Skeletal muscle satellite cell (primary cell): ENCODE measurements around the gene JSRP1.
A peak's percentile ranks its signal among the peaks of the same experiment; 100 is the strongest.

ENCODE experiments used
- H3K27me3 ChIP-seq: 2 replicates; pipeline ENCODE4 v1.7.0; 2013; ENCODE audit warnings: low read length; ENCODE audit not compliant: control insufficient read depth, insufficient read depth
- H3K36me3 ChIP-seq: 2 replicates; pipeline ENCODE4 v1.7.0; 2013; ENCODE audit warnings: mild to moderate bottlenecking, control low read depth, low read length; ENCODE audit not compliant: insufficient read depth
- H3K4me1 ChIP-seq: 2 replicates; pipeline ENCODE4 v1.7.0; 2013; ENCODE audit warnings: low read length; ENCODE audit not compliant: control insufficient read depth, insufficient read depth
- H3K4me2 ChIP-seq: 2 replicates; pipeline ENCODE4 v1.7.0; 2013; ENCODE audit warnings: mild to moderate bottlenecking, low read length
- H3K4me3 ChIP-seq: 2 replicates; pipeline ENCODE4 v1.7.0; 2013; ENCODE audit warnings: low read length
- H3K9ac ChIP-seq: 2 replicates; pipeline ENCODE4 v1.7.0; 2013; ENCODE audit warnings: mild to moderate bottlenecking, low read depth, low read length, moderate library complexity
- H3K9me3 ChIP-seq: replicated peaks from 2 replicates; pipeline ENCODE4 v1.7.0; 2013; ENCODE audit warnings: mild to moderate bottlenecking, control low read depth, low read length

The JSRP1 gene

GRCh38 chr19:2280633-2281264, 24.5 kb upstream of the JSRP1 start:
- Histone ChIP-seq H3K4me2 (no peak overlapping the region), H3K4me1 (peaks cover 14% of the 10 kb centered on the region), H3K9ac (no peak overlapping the region), H3K36me3 (peaks cover under 1% of the 10 kb centered on the region), H3K9me3 (no peaks in the 10 kb centered on the region), H3K27me3 (no peaks in the 10 kb centered on the region), H3K4me3 (no peak overlapping the region)

- peaks cover 14% of the 10 kb centered on the region for H3K36me3 ChIP-seq
- H3K9ac ChIP-seq, result no peak overlapping the region
- no peaks in the 10 kb centered on the region for H3K27me3 ChIP-seq
- H3K4me1 ChIP-seq, result peaks cover 30% of the 10 kb centered on the region
- H3K4me3 ChIP-seq, result no peak overlapping the region
- H3K9me3 ChIP-seq, result no peaks in the 10 kb centered on the region
- no peak overlapping the region for H3K4me2 ChIP-seq
Observed at GRCh38 chr19:2278459-2279158, 22.4 kb upstream of the JSRP1 start.

- Histone ChIP-seq H3K4me3 (no peak overlapping the region), H3K9ac (no peak overlapping the region), H3K4me2 (no peak overlapping the region), H3K4me1 (peaks cover 42% of the 10 kb centered on the region), H3K27me3 (no peaks in the 10 kb centered on the region), H3K9me3 (no peaks in the 10 kb centered on the region), H3K36me3 (peaks cover 25% of the 10 kb centered on the region)
Observed at GRCh38 chr19:2277138-2277537, 20.9 kb upstream of the JSRP1 start.

- Histone ChIP-seq H3K4me3 (no peak overlapping the region), H3K27me3 (no peaks in the 10 kb centered on the region), H3K9me3 (no peaks in the 10 kb centered on the region), H3K4me2 (no peak overlapping the region), H3K36me3 (peaks cover 30% of the 10 kb centered on the region), H3K9ac (no peak overlapping the region), H3K4me1 (peaks cover 41% of the 10 kb centered on the region)
Observed at GRCh38 chr19:2276429-2276986, 20.3 kb upstream of the JSRP1 start.

- Histone ChIP-seq H3K9me3 (no peaks in the 10 kb centered on the region), H3K4me3 (no peak overlapping the region), H3K4me1 (peaks cover 41% of the 10 kb centered on the region), H3K9ac (no peak overlapping the region), H3K4me2 (peak overlapping the region; percentile 38), H3K27me3 (no peaks in the 10 kb centered on the region), H3K36me3 (peaks cover 37% of the 10 kb centered on the region)
Observed at GRCh38 chr19:2275588-2276428, 19.6 kb upstream of the JSRP1 start.

GRCh38 chr19:2274931-2275535, 18.8 kb upstream of the JSRP1 start:
- Histone ChIP-seq H3K27me3 (no peaks in the 10 kb centered on the region), H3K9ac (no peak overlapping the region), H3K4me2 (peak overlapping the region; percentile 38), H3K36me3 (peaks cover 41% of the 10 kb centered on the region), H3K4me3 (no peak overlapping the region), H3K4me1 (peaks cover 41% of the 10 kb centered on the region), H3K9me3 (no peaks in the 10 kb centered on the region)

- H3K4me2 ChIP-seq, result peak overlapping the region; percentile 88
- no peaks in the 10 kb centered on the region for H3K27me3 ChIP-seq
- H3K4me1 ChIP-seq, result peaks cover 41% of the 10 kb centered on the region
- H3K9me3 ChIP-seq, result no peaks in the 10 kb centered on the region
- peaks cover 44% of the 10 kb centered on the region for H3K36me3 ChIP-seq
- peak overlapping the region; percentile 61 for H3K9ac ChIP-seq
- peak overlapping the region; percentile 40 for H3K4me3 ChIP-seq
Observed at GRCh38 chr19:2274185-2274711, 18.0 kb upstream of the JSRP1 start.

- Histone ChIP-seq H3K9me3 (no peaks in the 10 kb centered on the region), H3K9ac (peak overlapping the region; percentile 61), H3K27me3 (no peaks in the 10 kb centered on the region), H3K4me3 (peak overlapping the region; percentile 59), H3K4me2 (peak overlapping the region; percentile 88), H3K36me3 (peaks cover 44% of the 10 kb centered on the region), H3K4me1 (peaks cover 46% of the 10 kb centered on the region)
Observed at GRCh38 chr19:2273356-2274184, 17.4 kb upstream of the JSRP1 start.

- peaks cover 44% of the 10 kb centered on the region for H3K36me3 ChIP-seq
- no peaks in the 10 kb centered on the region for H3K9me3 ChIP-seq
- no peaks in the 10 kb centered on the region for H3K27me3 ChIP-seq
- peak overlapping the region; percentile 99 for H3K9ac ChIP-seq
- peak overlapping the region; percentile 100 for H3K4me3 ChIP-seq
- H3K4me2 ChIP-seq, result peak overlapping the region; percentile 88
- H3K4me1 ChIP-seq, result peaks cover 62% of the 10 kb centered on the region
Observed at GRCh38 chr19:2271234-2272103, 15.3 kb upstream of the JSRP1 start.
